GM18499 (cell line): ENCODE measurements around the gene PLEKHM3.

Source experiments
- ATAC-seq: cut with Tn5 transposase; IDR thresholded peaks from one replicate; pipeline ENCODE4 v1.9.1; 2021; ENCODE audit warnings: moderate number of reproducible peaks; ENCODE audit not compliant: insufficient read depth, unreplicated experiment

Gene PLEKHM3

DNA sequence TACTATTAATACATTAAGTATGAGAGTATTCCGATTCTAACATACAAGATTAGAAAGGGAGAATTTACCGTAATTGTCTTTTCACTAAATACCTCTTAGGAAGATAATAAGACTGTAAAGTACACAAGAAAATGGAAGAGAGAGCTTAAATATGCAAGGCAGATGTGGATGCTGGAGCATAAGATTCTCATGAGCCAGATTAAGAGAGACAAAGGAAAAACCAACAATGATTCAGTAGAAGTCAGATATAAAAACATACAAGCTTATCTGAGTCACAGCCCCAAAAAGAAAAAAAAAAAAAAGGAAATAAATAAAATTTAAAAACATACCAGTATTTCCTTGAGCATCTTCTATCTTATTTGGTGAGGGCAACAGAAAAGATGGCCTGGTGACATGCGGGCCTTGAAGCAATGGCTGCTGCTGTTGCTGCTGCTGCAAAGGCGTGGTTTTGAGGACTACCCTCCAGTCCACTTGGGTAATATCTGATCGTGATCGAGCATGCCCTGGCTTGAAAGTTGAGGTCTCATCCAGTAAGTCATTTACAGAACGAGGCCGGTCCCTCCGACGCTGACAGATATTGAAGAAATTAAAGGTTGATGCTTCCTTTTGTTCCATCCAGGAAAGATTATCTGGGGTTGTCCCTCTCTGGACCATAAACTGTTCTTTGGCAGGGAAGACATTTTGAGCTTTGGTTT lies 24.5 kb downstream of the PLEKHM3 start:
- ATAC-seq, result no peak

DNA sequence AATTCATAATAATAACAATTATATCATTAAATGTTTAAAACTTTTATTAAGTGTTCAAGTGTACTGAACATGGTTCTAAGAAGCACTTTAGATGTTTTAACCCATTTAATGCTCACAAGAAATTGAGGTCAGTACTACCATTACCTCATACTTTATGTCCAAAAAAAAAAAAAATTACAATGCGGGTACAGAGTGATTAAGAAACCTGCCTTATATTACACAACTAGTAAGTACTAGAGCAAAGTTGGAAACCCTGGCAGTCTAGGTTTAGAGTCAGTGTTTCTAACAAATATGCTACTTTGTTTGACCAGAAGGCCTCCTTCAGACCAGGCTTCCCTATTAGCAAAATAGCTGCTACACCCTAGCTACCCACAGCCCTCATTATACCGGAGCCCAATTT lies 28.5 kb downstream of the PLEKHM3 start:
- no peak for ATAC-seq

DNA sequence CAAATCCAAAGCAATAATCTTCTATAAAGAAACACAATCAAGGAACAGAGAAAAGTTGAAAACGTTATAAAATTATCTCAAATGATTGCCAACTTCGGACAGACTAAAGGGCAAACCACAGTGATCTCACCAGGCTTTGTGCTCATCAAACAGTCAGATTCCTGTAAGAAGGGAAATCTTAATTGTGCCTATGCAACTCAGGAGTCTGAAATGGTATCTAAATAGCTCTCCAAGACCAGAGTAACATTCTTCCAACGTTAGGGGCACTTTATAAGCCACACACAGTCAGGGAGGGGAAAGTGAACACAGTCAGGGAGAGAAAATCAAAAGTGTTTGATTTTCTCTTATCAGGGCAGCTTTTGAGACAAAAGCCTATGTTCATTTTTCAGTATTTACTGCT lies 29.4 kb downstream of the PLEKHM3 start:
- ATAC-seq, result no peak

DNA sequence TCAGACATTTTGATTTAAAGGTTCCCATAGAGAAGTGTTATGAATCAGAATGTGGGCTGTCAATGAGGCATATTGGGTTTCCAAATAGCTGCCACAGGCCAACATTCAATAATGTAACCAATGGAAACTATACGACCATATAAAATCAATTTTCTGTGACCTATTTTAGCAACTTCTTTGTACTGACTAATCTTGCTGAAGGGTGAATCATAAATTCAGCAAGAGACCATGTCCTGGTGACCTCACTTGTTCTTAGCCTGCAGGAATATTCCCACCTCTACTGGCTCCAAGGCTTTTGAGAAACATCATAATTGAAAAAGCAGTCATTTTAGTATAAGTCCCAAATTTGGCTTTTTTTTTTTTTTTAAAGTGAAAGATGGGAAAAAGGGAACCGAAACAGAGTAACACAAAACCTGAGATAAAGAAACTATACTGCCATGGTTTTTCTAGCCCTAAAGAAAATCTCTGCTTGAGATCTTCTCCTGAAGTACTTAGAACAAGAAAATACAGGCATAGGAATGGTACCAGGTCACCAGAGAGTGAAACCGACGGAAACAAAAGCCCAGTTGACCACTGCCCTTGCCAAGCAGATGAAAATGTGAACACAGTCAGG lies 32.1 kb downstream of the PLEKHM3 start:
- no peak for ATAC-seq

DNA sequence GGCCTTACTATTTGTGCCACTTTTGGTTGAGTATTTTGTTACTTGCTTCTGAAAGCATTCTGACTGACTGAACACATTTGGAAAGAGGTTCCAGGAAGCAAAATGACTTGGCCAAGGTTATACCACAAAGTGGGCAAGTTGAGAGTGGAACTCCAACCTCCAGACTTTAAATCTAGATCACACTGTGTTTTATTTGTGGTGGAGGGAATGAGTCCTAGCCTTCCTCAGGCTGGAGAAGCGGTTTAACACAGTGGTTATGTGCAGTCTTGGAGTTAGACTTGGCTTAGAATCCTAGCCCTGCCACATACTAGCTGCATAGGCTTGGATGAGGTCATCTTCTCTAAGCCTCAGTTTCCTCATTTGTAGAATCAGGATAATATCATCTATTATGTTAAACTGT lies 33.4 kb downstream of the PLEKHM3 start:
- no peak for ATAC-seq

DNA sequence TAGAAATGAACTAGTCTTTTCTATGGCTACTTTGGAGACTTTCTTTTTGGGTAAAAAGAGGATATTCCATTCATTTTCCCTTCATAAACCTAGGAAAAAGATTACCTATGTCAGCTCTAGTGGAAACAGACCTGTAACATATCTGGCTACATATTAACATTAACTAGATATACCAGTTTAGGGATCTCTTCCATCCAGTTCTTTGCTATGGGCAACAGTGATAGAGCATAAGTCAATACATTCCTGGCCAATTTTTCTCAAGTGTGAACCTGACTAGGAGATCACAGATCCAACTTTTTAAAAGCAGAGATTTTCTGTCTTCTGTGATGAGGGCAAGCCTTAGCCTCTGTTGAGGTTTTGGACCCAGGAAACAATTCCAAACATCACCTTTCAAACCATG lies 34.5 kb downstream of the PLEKHM3 start:
- no peak for ATAC-seq

DNA sequence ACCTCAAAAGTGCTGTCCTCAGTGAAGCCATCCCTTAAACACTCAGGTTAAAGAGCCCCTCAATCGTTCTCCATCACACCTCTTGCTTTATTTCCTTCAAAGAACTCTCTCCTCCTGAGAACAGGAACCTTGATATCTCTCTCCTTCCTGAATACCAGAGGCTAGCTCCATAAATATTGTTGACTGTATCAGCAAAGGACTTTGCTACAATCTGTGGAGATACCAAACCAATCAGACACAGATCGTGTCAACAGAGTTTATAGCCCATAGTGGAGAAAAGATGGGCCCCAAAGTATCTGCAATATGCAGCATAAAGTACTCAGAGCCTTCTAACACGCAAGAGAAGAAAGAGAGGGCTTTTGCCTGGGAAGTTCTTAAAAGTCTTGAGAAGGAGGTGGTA lies 36.4 kb downstream of the PLEKHM3 start:
- ATAC-seq, result no peak

DNA sequence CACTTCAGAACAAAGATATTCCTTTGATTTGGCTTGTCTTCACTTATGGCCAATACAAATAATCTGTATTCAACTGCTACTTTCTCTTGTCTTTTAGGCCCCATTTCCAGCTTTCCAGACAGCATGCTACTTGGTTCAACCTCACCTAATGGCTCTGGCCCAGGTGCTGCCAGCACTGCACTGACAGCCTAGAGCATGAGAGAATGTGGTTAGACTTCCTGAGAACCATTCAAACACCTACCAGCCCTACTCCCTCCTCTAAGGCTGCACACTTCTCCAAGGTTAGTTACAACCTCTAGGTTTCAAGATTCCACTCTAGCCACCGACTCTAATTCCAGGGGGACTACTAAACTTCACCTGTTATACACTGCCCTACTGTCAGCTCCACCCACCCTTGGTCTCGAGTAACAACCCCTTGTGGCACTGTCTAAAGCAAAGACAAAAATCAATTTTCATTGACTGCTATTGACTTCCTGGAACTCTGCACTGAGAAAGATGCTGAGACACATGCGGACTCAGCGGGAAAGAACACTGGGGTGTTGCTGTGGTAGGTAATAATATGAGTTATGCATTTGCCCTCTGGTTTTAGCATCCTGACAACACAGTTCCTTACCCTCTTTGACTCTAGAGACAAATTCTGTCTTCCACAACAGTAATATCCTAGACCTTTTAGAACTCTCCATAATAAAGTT lies 38.2 kb downstream of the PLEKHM3 start:
- no peak for ATAC-seq

DNA sequence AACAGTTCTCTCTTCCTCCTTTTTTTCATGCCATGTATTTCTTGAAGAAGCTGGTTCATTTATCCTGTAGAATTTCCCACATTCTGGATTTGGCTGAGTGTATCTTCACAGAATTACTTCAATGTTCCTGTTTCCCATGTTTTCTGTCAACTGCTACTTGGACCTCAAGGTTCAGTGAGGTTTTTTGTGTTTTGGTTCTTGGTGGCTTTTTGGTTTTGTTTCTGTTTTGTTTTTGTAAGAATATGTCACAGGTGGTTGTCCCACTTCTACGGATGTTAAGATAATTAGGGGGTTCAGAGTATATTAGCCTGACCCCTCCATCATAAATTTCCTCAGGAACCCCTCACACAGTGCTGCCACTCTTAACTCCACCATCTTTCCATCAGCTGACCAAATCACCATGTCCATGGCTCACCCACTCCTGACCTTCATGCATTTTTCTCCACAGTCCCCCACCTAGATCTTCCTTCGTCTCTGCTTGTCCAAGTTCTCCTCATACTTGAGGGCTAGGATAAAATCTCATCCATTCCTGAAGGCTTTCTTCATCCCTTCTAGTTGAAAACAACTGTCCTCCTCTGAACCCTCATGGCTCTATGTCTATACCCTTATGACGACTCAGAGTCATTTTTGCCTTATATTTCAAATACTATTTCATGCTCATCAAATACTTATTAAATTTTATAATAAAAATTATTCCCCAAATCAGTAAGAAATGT lies 40.4 kb downstream of the PLEKHM3 start:
- ATAC-seq, result no peak

DNA sequence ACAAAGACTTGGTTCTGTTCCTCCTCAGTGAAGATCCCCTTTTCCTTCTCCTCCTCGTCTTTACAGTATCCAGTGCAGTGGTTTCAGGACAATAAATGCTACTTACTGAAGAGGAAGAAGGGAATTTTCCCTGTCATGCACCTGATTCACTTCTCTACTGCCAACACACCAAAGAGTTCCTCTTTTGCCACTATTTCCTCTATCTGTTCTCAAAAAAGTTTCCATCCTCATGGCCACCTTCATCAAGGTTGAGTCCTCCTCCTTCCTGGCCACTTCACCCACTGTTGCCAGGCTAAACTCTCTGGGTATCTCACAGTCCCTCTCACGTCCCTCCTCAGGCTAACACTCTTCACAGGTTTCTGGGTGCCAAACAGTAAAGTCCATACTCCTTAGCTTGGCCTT lies 41.7 kb downstream of the PLEKHM3 start:
- ATAC-seq, result peak; percentile 58

DNA sequence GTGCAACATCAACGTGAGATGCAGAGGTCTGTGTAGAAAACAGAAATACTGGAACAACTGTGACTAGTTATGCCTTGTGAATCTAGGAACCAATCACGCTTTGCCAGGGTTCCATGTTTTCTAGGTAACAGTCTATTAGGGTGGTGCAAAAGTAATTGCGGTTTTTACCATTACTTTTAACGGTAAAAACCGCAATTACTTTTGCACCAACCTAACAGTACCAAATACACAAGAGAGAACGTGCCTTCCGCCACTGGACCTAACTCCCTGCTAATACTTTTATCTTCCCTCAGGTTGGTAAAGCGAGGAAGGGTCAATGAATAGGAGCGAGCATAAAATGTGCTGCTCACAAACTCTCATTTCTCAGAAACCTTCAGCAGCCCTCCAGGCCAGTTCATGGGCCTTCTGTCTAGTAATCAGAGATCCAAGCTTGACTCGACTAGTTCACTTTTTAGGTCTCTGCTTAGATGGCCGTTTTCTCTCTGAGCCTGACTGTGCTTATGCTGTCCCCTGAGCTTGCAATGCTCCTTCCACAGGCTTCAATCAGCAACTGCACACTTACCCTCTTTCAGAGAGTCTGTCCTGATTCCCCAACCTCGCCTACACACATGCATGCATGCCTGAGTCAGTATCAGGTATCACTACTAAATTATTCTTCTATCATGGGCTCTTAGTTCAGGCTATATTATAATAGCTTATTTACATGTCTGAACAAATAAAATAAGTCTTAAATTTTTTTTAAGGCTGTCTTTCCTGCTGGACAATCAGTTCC lies 47.0 kb downstream of the PLEKHM3 start:
- no peak for ATAC-seq

DNA sequence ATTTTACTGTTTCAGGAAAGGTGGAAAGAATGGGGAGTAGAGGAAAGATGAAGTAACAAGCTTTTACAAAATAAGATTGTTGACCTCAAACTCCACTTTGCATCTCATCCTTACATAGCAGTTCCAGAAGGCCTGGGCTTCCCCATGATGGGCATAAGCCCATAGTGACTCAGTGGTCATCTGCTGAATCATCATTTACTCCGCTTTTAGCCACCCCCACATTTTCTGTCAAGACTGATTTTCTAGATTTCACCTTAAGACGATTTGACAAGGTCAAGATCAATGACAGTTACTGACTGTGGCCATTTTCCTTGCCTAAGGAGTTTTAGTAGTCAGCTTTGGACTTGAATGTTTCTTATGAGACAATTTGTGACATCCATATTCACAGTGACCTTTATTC lies 49.4 kb downstream of the PLEKHM3 start:
- no peak for ATAC-seq

DNA sequence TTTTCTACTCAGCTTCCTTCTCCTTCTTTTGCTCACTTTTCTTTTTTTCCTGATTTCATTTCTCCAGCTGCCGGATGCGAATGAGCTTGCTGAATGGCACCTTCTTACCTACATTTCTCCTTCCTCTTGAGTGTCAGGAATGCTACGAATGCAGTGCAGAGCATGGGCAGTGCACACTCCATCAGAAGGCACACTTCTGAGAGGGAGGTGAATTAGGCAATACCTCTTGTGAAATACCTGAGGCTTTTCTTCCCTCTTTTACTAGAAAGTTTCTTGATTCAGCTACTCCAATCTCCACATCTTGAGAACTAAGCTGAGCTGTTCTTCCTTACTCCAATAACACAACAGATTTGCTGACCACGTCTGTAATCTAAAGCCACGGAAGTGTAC lies 51.1 kb downstream of the PLEKHM3 start:
- no peak for ATAC-seq

DNA sequence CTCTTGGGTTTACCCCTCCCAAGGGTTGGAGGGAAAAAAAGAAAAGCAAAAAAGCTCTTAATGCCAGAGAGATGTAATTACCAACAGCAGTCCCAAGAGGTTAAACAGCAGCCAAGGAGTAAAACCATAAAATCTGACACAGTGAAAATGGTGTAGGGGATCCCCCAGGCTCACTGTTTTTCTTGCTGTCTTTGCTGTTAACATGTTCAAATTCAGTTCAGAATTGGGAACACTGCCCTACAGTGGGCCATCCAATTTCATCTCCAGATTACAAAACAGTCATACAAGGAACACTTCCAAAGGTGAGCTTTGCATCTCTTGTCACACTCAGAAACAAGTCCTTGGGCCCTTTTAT lies 54.5 kb downstream of the PLEKHM3 start:
- no peak for ATAC-seq

DNA sequence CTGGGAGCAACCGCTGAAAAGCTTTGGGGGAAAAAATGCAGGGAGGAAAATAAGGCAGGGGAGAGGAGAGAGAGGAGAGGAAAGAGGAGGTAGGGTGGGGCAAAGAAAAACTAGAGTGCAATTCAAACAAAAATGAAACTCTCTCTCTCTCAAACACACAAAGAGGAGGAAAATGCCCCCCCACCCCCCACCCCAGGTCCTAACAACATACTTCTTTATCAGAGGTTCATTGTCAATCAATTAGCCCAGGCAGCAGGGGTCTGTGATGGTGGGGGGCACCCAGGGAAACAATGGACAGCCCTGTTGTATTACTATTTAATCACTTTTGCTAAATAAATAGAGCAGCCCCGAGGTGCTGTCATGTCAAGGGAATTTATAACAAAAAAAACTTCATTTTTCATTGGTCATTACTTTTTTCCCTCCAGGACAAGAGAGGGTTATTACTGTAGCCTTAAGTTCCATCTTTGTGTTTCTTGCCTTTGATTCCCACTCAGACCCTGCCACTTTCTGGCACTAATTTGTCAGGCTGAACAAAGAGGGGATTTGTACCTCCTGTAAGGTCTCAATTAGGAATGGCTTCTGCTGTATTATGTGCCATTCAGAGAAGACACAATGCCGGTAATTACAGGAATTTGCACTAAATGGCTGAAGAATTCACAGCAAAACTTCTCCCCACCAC lies 55.0 kb downstream of the PLEKHM3 start:
- no peak for ATAC-seq

DNA sequence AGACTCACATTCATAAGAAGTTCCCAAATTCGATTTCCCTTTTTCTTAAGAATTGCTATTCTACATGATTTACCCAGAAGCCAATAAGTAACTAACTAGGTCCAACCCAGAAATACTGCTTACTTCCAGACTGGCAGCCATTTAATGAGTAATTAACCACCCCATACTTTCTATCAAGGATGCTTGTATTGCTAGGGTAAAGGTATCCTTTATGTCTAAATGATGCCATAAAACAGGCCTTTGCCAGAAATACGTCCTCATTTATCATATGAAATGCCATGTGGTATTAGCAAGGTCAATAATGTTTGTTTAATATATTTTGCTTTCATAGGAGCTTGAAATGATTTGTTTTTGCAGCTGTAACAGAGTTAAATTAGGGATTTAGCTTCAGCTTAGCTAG lies 56.1 kb downstream of the PLEKHM3 start:
- no peak for ATAC-seq

DNA sequence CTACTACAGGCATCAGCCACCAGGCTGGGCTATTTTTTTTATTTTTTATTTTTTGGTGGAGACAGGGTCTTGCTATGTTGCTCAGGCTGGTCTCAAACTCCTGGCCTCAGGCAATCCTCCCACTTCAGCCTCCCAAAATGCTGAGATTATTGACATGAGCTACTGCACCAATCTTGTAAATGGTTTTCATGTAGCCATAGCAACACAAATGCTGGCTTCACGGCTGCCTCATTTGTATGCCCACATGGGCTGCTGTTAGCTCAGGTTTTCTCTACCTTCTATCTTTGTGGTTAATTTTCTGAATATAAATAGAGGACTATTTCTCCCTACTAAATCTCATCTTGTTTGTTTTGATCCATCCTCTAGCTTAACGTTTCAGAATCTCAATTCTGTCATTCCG lies 58.2 kb downstream of the PLEKHM3 start:
- no peak for ATAC-seq

DNA sequence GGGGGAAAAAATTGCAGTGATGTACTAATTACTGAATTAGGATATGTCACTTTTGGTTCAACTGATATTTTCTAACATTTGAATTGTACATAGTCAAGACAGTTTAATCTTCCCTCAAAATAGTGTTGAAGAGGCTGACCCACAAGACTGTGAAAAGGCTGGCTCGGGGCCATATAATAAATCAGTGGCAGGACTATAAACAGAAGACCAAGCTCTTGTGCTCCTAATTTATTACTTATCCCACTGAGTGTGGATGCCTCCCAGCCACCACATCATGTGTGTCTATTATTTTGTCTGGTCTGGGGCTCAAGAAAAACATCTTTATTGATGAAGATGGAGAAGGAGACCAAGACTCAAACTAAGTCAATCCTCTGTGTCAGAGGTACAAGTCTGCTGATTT lies 64.4 kb downstream of the PLEKHM3 start:
- no peak for ATAC-seq

DNA sequence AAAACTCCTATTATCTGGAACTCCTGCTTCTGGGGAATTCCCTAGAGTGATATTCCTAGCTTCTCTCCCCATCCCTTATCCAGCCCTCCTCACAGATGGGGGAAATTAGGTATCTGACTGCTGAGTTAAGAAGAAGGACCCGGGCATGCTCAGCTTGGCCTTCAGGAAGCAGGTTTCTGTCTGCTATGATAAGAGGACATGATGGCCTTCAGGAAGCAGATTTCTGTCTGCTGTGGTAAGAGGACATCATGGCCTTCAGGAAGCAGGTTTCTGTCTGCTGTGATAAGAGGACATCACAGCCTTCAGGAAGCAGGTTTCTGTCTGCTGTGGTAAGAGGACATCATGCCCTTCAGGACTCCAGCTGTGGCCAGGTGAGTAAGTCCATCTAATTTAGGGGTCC lies 65.2 kb downstream of the PLEKHM3 start:
- no peak for ATAC-seq

DNA sequence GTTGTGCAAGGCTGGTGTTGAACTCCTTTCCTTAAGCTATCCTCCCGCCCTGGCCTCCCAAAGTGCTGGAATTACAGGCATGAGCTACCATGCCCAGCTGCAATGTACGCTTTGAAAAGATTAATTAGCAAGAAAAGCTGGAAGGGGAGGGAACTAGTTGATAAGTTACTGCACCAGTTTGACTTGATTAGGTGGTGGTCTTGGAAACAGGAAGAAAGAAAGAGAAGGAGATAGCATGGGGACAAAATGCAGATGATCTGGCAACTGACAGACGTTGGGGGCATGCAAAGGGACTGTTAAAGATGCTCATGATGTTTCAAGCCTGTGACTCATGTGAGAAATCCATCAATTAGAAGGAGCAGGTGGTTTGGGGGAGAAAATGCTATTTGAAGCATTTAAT lies 68.6 kb downstream of the PLEKHM3 start:
- no peak for ATAC-seq
